Mesendoderm (in vitro differentiated cells): ENCODE measurements around the gene CCDC80.

Experiments
- DNase-seq: peaks from one replicate; pipeline ENCODE4 v3.0.0; 2013
- H2AK5ac ChIP-seq: 2 replicates; pipeline ENCODE4 v1.6.1; 2013; ENCODE audit warnings: low read length, inconsistent platforms
- H2BK120ac ChIP-seq: 2 replicates; pipeline ENCODE4 v1.6.1; 2013; ENCODE audit warnings: low read depth, mild to moderate bottlenecking, low read length, moderate library complexity, mixed read lengths
- H2BK15ac ChIP-seq: replicated peaks from 2 replicates; pipeline ENCODE4 v1.6.1; 2013; ENCODE audit warnings: low read depth, mild to moderate bottlenecking, moderate library complexity
- H2BK5ac ChIP-seq: 2 replicates; pipeline ENCODE4 v1.6.1; 2013; ENCODE audit warnings: low read length, inconsistent platforms
- H3K18ac ChIP-seq: 2 replicates; pipeline ENCODE4 v1.6.1; 2013; ENCODE audit warnings: mild to moderate bottlenecking, low read length, mixed read lengths
- H3K23ac ChIP-seq: one replicate; pipeline ENCODE4 v1.6.1; 2013; ENCODE audit warnings: low read length
- H3K27ac ChIP-seq: 2 replicates; pipeline ENCODE4 v1.5.1; 2013; ENCODE audit warnings: low read depth, mild to moderate bottlenecking, inconsistent platforms, low read length, moderate library complexity
- H3K27me3 ChIP-seq: 2 replicates; pipeline ENCODE4 v1.6.1; 2013; ENCODE audit warnings: low read length, control low read depth, mild to moderate bottlenecking, inconsistent platforms; ENCODE audit not compliant: insufficient read depth, poor library complexity
- H3K36me3 ChIP-seq: 2 replicates; pipeline ENCODE4 v1.6.1; 2013; ENCODE audit warnings: low read length, inconsistent platforms; ENCODE audit not compliant: control insufficient read depth, insufficient read depth
- H3K4ac ChIP-seq: one replicate; pipeline ENCODE4 v1.6.1; 2013; ENCODE audit warnings: low read depth, mild to moderate bottlenecking, low read length, moderate library complexity
- H3K4me1 ChIP-seq: 2 replicates; pipeline ENCODE4 v1.6.1; 2013; ENCODE audit warnings: low read depth, low read length, inconsistent platforms; ENCODE audit not compliant: control insufficient read depth
- H3K4me2 ChIP-seq: 2 replicates; pipeline ENCODE4 v1.6.1; 2013; ENCODE audit warnings: low read length
- H3K4me3 ChIP-seq: 2 replicates; pipeline ENCODE4 v1.5.1; 2013; ENCODE audit warnings: mild to moderate bottlenecking, low read length
- H3K56ac ChIP-seq: one replicate; pipeline ENCODE4 v1.6.1; 2013; ENCODE audit warnings: low read length
- H3K79me1 ChIP-seq: 2 replicates; pipeline ENCODE4 v1.6.1; 2013; ENCODE audit warnings: low read length, inconsistent platforms
- H3K79me2 ChIP-seq: 2 replicates; pipeline ENCODE4 v1.6.1; 2013; ENCODE audit warnings: mild to moderate bottlenecking, low read length; ENCODE audit not compliant: control insufficient read depth, insufficient read depth
- H3K9ac ChIP-seq: 2 replicates; pipeline ENCODE4 v1.6.1; 2013; ENCODE audit warnings: low read length, inconsistent platforms
- H4K5ac ChIP-seq: one replicate; pipeline ENCODE4 v1.6.1; 2013; ENCODE audit warnings: low read length
- H4K8ac ChIP-seq: one replicate; pipeline ENCODE4 v1.6.1; 2013; ENCODE audit warnings: low read depth, mild to moderate bottlenecking, control low read depth, low read length, moderate library complexity
- WGBS: extraction: QIAGEN DNeasy Blood & Tissue Kit; methylation state at CpG from one replicate; pipeline ENCODE4 v1.1.7; 2013; ENCODE audit warnings: low lambda C conversion rate, missing lambda C conversion rate; ENCODE audit not compliant: insufficient coverage; ENCODE audit errors: extremely low coverage; 5-methylcytosine and 5-hydroxymethylcytosine counted together

CCDC80 gene

GRCh38 chr3:112593258-112593657 is 47.7 kb downstream of the CCDC80 start:
- Histone ChIP-seq H3K4me3 (no peak overlapping the region), H4K5ac (no peak overlapping the region), H3K79me2 (no peaks in the 10 kb centered on the region), H3K4ac (no peak overlapping the region), H2BK120ac (no peak overlapping the region), H3K18ac (no peak overlapping the region), H3K27me3 (no peaks in the 10 kb centered on the region), H2BK15ac (no peak overlapping the region), H3K27ac (no peak overlapping the region), H3K4me1 (no peaks in the 10 kb centered on the region), H2BK5ac (no peak overlapping the region), H3K4me2 (no peak overlapping the region), H3K9ac (no peak overlapping the region), H2AK5ac (no peak overlapping the region), H3K23ac (no peak overlapping the region), H3K79me1 (no peaks in the 10 kb centered on the region), H3K36me3 (no peaks in the 10 kb centered on the region), H3K56ac (no peak overlapping the region), H4K8ac (no peak overlapping the region)
- no peak for DNase-seq

- Histone ChIP-seq H3K36me3 (no peaks in the 10 kb centered on the region), H2BK120ac (no peak overlapping the region), H3K23ac (no peak overlapping the region), H3K79me1 (no peaks in the 10 kb centered on the region), H3K4me3 (no peak overlapping the region), H3K79me2 (no peaks in the 10 kb centered on the region), H3K4me1 (no peaks in the 10 kb centered on the region), H2BK15ac (no peak overlapping the region), H3K27me3 (no peaks in the 10 kb centered on the region), H3K4me2 (no peak overlapping the region), H3K9ac (no peak overlapping the region), H3K56ac (no peak overlapping the region), H3K4ac (no peak overlapping the region), H3K18ac (no peak overlapping the region), H4K5ac (no peak overlapping the region), H3K27ac (no peak overlapping the region), H4K8ac (no peak overlapping the region), H2AK5ac (no peak overlapping the region), H2BK5ac (no peak overlapping the region)
- WGBS = no CpG with 5 or more reads among the region's 1 CpG
- no peak for DNase-seq
These were observed 53.6 kb downstream of the CCDC80 start for GRCh38 chr3:112587336-112587735.

GRCh38 chr3:112585782-112586181 is 55.2 kb downstream of the CCDC80 start:
- H3K4me1 ChIP-seq = no peaks in the 10 kb centered on the region
- no peaks in the 10 kb centered on the region for H3K27me3 ChIP-seq
- no peak overlapping the region for H2BK120ac ChIP-seq
- H3K4me3 ChIP-seq = no peak overlapping the region
- H3K4me2 ChIP-seq = no peak overlapping the region
- no peak overlapping the region for H3K23ac ChIP-seq
- H3K36me3 ChIP-seq = no peaks in the 10 kb centered on the region
- no peak overlapping the region for H3K18ac ChIP-seq
- H2BK5ac ChIP-seq = no peak overlapping the region
- no peak overlapping the region for H3K9ac ChIP-seq
- H3K56ac ChIP-seq = no peak overlapping the region
- H3K79me1 ChIP-seq = no peaks in the 10 kb centered on the region
- H3K4ac ChIP-seq = no peak overlapping the region
- H3K27ac ChIP-seq = no peak overlapping the region
- H4K5ac ChIP-seq = no peak overlapping the region
- H4K8ac ChIP-seq = no peak overlapping the region
- H2AK5ac ChIP-seq = no peak overlapping the region
- H3K79me2 ChIP-seq = no peaks in the 10 kb centered on the region
- no peak overlapping the region for H2BK15ac ChIP-seq
- DNase-seq = no peak

GRCh38 chr3:112583105-112583504 is 57.8 kb downstream of the CCDC80 start:
- H3K9ac ChIP-seq = no peak overlapping the region
- no peak overlapping the region for H2BK120ac ChIP-seq
- H3K36me3 ChIP-seq = no peaks in the 10 kb centered on the region
- H3K79me1 ChIP-seq = no peaks in the 10 kb centered on the region
- H2BK5ac ChIP-seq = no peak overlapping the region
- no peak overlapping the region for H2AK5ac ChIP-seq
- H3K27me3 ChIP-seq = no peaks in the 10 kb centered on the region
- H3K4me2 ChIP-seq = no peak overlapping the region
- no peak overlapping the region for H3K4me3 ChIP-seq
- no peak overlapping the region for H4K8ac ChIP-seq
- H3K56ac ChIP-seq = no peak overlapping the region
- no peak overlapping the region for H4K5ac ChIP-seq
- no peak overlapping the region for H2BK15ac ChIP-seq
- H3K4me1 ChIP-seq = no peaks in the 10 kb centered on the region
- H3K27ac ChIP-seq = no peak overlapping the region
- no peak overlapping the region for H3K4ac ChIP-seq
- H3K23ac ChIP-seq = no peak overlapping the region
- no CpG with 5 or more reads among the region's 3 CpGs for WGBS
- no peak for DNase-seq
- H3K18ac ChIP-seq = no peak overlapping the region
- H3K79me2 ChIP-seq = no peaks in the 10 kb centered on the region

- Histone ChIP-seq H3K79me2 (no peaks in the 10 kb centered on the region), H3K23ac (no peak overlapping the region), H2BK120ac (no peak overlapping the region), H2AK5ac (no peak overlapping the region), H3K4me2 (no peak overlapping the region), H2BK5ac (no peak overlapping the region), H3K9ac (no peak overlapping the region), H3K4ac (no peak overlapping the region), H3K56ac (no peak overlapping the region), H4K8ac (no peak overlapping the region), H3K4me3 (no peak overlapping the region), H4K5ac (no peak overlapping the region), H3K27me3 (no peaks in the 10 kb centered on the region), H3K36me3 (no peaks in the 10 kb centered on the region), H3K4me1 (no peaks in the 10 kb centered on the region), H2BK15ac (no peak overlapping the region), H3K18ac (no peak overlapping the region), H3K79me1 (no peaks in the 10 kb centered on the region), H3K27ac (no peak overlapping the region)
- no CpG with 5 or more reads among the region's 2 CpGs for WGBS
- DNase-seq = peak; percentile 54
These were observed 58.6 kb downstream of the CCDC80 start for GRCh38 chr3:112582244-112582874.

- no peak overlapping the region for H2AK5ac ChIP-seq
- no peaks in the 10 kb centered on the region for H3K79me1 ChIP-seq
- H2BK15ac ChIP-seq = no peak overlapping the region
- no peak overlapping the region for H3K9ac ChIP-seq
- no peak overlapping the region for H2BK120ac ChIP-seq
- H2BK5ac ChIP-seq = no peak overlapping the region
- no peak overlapping the region for H4K8ac ChIP-seq
- H3K18ac ChIP-seq = no peak overlapping the region
- no peak overlapping the region for H3K4me3 ChIP-seq
- H3K4ac ChIP-seq = no peak overlapping the region
- no peak overlapping the region for H3K4me2 ChIP-seq
- no peaks in the 10 kb centered on the region for H3K27me3 ChIP-seq
- H4K5ac ChIP-seq = no peak overlapping the region
- no peak overlapping the region for H3K56ac ChIP-seq
- no peaks in the 10 kb centered on the region for H3K79me2 ChIP-seq
- H3K23ac ChIP-seq = no peak overlapping the region
- no peak for DNase-seq
- H3K36me3 ChIP-seq = no peaks in the 10 kb centered on the region
- no CpG with 5 or more reads among the region's 3 CpGs for WGBS
- no peaks in the 10 kb centered on the region for H3K4me1 ChIP-seq
- H3K27ac ChIP-seq = no peak overlapping the region
These were observed 61.2 kb downstream of the CCDC80 start for GRCh38 chr3:112579697-112580096.
